GM12874 (cell line): ENCODE data around the gene HDLBP.

Source experiments
- TF ChIP-seq, protein P1 (sequence below): IDR thresholded peaks from 2 replicates; pipeline ENCODE4 v1.5.1; 2011; ENCODE audit warnings: low read depth, mild to moderate bottlenecking, control low read depth, low read length, moderate library complexity; ENCODE audit not compliant: insufficient read depth

The HDLBP gene

DNA sequence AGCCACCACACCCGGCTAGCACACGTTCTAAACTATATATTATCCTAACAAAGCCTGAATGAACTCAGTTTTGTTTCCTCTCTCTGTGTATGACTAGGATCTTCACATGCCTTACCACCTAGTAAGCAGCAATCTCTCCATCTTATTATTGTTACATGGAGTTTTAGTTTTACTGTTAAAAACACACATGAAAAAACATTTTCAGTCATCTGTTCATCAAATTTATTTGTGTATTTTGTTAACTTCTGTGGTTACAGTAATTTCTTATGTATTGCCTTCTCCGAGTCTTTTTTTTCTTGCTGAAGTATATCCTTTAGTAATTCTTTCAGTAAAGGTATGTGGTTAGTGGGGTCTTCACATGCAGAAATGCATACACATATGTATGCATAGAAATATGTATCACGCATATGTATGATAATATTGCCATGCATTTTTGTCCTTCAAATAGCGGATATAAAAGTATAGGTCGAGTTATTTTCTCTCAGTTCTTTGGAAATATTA is 95.6 kb downstream of the HDLBP start:
- TF ChIP-seq, protein P1, sequence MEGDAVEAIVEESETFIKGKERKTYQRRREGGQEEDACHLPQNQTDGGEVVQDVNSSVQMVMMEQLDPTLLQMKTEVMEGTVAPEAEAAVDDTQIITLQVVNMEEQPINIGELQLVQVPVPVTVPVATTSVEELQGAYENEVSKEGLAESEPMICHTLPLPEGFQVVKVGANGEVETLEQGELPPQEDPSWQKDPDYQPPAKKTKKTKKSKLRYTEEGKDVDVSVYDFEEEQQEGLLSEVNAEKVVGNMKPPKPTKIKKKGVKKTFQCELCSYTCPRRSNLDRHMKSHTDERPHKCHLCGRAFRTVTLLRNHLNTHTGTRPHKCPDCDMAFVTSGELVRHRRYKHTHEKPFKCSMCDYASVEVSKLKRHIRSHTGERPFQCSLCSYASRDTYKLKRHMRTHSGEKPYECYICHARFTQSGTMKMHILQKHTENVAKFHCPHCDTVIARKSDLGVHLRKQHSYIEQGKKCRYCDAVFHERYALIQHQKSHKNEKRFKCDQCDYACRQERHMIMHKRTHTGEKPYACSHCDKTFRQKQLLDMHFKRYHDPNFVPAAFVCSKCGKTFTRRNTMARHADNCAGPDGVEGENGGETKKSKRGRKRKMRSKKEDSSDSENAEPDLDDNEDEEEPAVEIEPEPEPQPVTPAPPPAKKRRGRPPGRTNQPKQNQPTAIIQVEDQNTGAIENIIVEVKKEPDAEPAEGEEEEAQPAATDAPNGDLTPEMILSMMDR = no peak

DNA sequence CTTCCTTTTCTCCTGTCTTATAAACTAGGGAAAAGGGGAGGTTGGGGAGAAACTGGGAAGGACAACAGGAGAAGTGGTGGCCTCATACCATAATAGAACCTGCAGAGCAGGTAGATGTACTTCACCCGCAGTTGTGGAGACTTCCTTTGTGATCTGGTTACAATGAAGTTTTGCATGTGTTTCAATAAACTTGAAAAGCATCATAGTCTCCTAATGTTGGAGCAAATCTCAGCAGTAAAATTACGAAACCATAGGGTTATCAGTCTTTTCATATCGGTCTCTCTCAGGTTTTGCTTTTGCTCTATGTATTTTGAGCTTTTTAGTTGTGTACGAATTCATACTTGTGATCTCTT is 96.5 kb downstream of the HDLBP start:
- TF ChIP-seq, protein P1 = no peak

DNA sequence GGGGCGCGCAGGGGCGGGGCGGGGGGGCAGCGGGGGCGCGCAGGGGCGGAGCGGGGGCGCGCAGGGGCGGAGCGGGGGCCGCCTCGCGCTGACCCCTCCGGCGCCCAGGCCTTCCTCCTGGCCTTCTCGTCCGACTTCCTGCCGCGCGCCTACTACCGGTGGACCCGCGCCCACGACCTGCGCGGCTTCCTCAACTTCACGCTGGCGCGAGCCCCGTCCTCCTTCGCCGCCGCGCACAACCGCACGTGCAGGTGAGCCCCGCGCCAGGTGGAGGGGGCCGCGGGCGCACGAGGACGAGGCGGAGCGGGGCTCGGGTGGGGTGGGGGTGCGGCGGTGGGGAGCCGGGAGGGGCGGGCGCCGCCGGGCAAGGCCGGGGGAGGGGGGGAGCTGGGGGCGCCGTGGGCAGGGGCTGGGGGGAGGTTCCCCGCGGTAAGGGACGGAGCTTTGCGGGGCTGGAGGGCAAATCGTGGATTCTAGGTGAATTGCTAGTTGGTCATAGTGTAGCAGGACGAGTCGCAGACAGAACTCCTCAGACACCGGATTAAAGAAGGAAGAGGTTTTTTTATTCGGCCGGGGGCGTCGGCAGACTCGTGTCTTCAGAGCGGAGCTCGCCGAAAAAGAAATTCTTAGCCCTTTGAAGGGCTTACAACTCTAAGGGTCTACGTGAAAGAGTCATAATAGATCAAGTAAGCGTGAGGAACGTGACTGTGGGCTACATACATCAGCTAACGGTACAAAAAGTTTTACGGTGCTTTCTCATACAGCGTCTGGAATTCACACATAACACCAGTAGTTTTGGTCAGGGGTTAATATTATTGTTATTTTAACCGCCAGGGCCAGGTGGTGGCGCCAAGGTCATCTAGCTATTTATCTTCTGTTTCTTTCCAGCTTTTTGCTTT is 97.1 kb downstream of the HDLBP start:
- TF ChIP-seq, protein P1 = peak; percentile 40

DNA sequence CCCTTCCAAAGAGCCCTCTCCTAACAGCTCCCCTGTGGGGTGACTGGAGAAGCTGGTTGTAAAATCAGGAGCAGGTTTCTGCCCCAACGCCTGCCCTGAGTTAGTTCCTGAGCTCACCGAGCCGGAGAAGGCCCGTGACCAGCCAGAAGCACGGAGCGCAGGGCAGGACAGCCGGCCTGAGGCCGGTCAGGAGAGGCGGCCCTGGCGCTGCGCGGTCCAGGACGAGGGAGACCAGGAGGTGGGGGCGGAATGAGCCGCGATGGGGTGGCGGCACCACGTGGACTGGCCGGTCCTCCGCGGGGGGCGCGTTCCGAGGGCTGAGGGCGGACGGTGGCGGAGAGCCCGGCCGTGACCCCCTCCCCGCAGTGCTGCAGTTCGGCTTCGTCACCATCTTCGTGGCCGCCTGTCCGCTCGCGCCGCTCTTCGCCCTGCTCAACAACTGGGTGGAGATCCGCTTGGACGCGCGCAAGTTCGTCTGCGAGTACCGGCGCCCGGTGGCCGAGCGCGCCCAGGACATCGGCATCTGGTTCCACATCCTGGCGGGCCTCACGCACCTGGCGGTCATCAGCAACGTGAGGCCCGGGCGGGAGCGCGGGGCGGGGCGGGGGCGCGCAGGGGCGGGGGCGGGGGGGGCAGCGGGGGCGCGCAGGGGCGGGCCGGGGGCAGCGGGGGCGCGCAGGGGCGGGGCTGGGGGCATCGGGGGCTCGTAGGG is 98.0 kb downstream of the HDLBP start:
- TF ChIP-seq, protein P1 = 0 out of 2 replicates have a peak, but pooled peaks have one; percentile 5

DNA sequence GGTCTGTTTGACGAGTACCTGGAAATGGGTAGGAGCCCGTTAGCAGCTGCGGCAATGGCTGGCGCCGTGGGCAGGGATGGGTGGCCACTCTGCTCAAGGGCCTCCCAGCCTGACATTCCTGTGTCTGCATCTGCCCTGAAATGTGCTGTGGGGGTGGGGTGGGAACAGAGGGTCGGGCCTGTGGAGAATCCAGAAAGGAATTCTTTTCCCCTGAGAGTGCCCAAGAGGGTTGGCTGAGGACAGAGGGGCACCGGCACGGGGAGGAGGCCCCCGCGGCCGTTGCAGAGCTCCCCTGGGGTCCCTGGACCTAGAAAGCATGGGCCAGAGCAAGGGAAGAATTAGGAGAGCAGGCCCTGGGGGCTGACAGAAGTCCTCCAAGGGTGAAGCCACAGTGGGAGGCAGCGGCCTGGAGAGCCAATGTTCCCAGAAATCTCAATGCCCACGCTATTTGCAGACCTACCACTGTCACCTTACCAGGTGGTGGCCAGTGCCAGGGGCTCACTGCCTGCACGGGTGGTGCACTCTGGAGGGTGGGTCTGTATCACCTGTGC is 99.2 kb downstream of the HDLBP start:
- TF ChIP-seq, protein P1 = no peak

DNA sequence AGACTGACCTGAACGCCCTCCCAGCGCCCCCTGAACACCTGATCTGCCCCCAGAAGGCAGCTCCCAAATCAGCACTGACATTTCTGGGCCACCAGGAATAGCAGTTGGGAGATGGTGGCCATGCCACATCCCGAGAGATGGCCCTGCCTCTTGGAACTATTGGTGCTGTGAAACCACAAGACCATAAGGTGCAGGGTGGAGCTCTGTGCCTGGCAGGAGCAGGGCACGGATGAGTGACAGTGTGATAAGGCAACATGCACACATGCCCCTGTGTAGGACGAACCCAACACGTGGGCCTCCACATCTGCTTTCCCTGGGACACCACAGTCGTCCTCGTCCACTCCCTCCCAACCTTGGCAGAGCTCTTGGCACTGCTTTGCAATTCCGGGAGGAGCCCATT is 100.1 kb downstream of the HDLBP start:
- TF ChIP-seq, protein P1 = no peak

DNA sequence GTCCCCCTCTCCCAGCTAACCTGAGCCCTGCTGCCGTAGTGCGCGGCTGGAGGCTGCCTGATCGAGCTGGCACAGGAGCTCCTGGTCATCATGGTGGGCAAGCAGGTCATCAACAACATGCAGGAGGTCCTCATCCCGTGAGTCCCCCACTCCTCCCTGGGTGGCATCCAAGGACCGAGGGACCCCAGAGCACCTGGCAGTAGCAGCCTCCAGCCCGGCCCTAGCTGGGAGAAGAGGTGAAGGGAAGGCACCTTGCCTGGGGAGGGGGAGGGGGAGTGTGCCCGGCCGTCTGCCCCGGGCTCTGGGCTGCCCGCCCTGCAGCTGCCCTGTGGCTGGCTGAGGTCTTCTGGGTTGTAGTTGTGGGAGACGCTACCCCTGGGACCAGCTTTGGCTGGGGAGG is 100.7 kb downstream of the HDLBP start:
- TF ChIP-seq, protein P1 = no peak
